GM10266 (cell line): ENCODE measurements around the gene RAB6B.

ENCODE experiments used
- DNase-seq: peaks from one replicate; pipeline ENCODE4 v3.0.0; 2012; ENCODE audit errors: extremely low spot score
- CTCF ChIP-seq: IDR thresholded peaks from 2 replicates; pipeline ENCODE4 v1.5.1; 2012; ENCODE audit warnings: mild to moderate bottlenecking, low read depth; ENCODE audit not compliant: control insufficient read depth, insufficient read depth; ENCODE audit errors: missing control alignments

Gene RAB6B

DNA sequence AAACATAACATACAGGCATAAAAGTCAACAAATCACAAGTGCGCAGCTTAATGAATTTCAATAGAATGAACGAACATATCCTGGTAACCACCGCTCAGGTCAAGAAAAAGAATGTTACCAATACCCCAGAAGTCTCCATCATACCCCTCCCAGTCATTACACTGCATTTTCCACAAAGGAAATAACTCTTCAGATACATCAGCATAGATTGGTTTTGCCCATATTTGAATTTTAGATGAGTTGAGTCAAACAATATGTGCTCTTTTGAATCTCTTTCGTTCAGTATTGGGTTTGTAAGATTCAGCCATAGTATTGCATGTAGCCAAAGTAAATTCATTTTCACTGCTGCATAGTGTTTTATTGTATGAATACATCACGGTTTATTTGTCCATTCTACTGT is 6.2 kb upstream of the RAB6B start:
- TF ChIP-seq CTCF = no peak

GRCh38 chr3:133901083-133901482 is 5.4 kb upstream of the RAB6B start:
- no peak for DNase-seq
- no peak for TF ChIP-seq CTCF

More for the DNA sequence above, 6.2 kb upstream of the RAB6B start:
- DNase-seq = no peak

- no peak for DNase-seq
- no peak for TF ChIP-seq CTCF
These were observed 3.6 kb upstream of the RAB6B start for GRCh38 chr3:133899311-133899710.

GRCh38 chr3:133897547-133897946 is 1.9 kb upstream of the RAB6B start:
- no peak for TF ChIP-seq CTCF
- no peak for DNase-seq

- no peak for DNase-seq
- no peak for TF ChIP-seq CTCF
These were observed 500 bp upstream of the RAB6B start for GRCh38 chr3:133896002-133896761.

DNA sequence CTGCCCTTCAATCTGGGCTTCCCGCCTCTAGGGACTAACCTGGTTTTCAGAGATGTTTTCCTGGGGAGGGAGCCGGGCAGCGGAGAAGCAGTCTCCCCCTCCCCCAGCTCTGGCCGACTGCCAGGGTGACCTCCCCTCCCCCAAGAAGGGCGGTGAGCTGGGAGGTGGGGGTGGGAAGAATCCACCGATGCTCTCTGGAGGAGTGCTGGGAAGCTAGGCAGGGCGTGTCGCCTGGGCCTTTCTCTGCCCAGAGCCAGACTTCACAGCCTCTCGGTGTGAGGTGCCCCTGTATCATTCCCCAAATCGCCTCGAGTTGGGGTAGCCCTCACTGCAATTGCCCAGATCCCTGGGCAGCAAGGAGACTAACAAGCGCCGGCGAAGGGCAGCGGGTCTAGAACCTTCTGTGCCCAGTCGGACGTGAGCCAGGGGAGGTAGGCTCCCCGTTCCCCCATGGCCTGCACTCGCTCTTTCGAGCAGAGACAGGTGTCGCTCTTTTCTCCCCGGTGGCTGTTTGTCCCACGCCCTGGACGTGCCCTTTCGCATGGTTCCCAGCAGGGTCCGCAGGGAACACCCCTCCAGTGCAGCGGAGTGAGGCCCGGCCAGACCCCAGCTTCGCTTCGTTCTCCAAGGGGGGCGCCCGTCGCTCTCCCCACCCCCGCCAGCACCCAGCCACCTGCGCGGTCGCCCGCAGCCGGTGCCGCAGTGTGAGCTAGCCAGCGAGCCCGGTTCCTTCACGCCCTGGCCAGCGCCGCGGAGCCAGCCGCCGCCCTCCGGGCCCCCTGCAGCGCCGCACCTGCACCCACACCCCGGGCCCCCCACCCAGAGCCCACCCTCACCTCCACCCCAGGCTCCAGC is 1.1 kb downstream of the RAB6B start:
- TF ChIP-seq CTCF = no peak
- peak; percentile 41 for DNase-seq

DNA sequence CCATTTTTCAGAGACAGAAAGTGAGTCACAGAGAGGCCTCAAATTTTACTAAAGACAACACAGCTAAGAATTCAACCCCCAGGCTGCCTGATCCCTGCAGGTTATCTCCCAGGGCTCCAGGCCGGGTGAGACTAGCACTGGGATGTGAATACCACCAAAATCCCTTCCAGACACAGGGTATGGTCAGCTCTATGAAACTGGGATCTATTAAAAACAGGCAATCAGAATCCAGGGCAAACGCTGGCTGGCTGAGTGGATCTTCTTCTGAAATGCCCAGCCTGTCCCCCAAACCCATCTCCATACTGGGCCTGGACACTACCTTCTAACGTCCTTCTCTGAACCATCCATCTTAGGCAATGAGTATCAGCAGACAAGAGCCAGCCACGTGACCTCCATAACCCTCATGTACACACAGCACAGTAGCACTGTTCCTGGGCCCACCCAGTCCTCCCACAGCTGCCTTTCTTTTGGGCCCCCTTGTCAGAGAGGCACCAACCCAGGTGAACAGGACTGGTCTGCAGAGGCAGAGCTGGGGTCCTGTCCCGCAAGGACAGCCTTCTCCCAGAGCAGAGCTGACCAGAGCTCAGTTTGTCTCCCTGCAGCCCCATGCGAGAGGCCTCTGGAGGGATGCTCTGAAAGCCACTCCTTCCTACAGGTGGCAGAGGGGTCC is 1.9 kb downstream of the RAB6B start:
- no peak for TF ChIP-seq CTCF
- no peak for DNase-seq
